Measurements from ENCODE around the gene CCDC28B. TPM values are rescaled to one million over a fixed set of nuclear protein-coding genes. Genes with fewer than 3 reads are reported as not detected.

CCDC28B gene
- total RNA-seq, 1 experiment from 2014 or later = 10.8 TPM

GRCh38 chr1:32221980-32222755, 21.8 kb downstream of the CCDC28B start, which contains the start of the genes EIF3I and TMEM234:
EIF3I (plus strand) TSS chr1:32222407; CDS start chr1:32222442, 35 bp downstream.
TMEM234 (minus strand) TSS chr1:32222353; CDS start chr1:32222322, 31 bp downstream.
- ChIA-PET CTCF (interaction anchor here (0.6 to 0.7 kb wide), 2 partner anchors 10 to 383 kb away, joined by 3 to 7 read pairs; no protein-coding TSS in a partner anchor), POLR2A (interaction anchor here (0.6 to 0.7 kb wide), 4 partner anchors 17 to 644 kb away, joined by 3 to 14 read pairs (median 6); partner anchors contain the start of gene BSDC1)
- H3K36me3 ChIP-seq (ENCODE audit: control insufficient read depth, insufficient read depth, low read length) = peaks cover 18% of the 10 kb centered on the region
- no peaks in the 10 kb centered on the region for H3K9me3 ChIP-seq (ENCODE audit: control insufficient read depth, insufficient read depth, low read depth, low read length)
- peaks cover 19% of the 10 kb centered on the region for H3K4me1 ChIP-seq (ENCODE audit: control insufficient read depth, insufficient read depth, low read length)
- BruUV-seq (replicated peaks) = no TSS peak
- no peaks in the 10 kb centered on the region for H3K27me3 ChIP-seq (ENCODE audit: control insufficient read depth, insufficient read depth, low read length)
- H3K27ac ChIP-seq (ENCODE audit: low read length) = peak within 1 kb of the TSS; percentile 98
- H3K4me3 ChIP-seq (ENCODE audit: low read depth in 2 of 2, low read length in 2 of 2) = peak within 1 kb of the TSS; percentile 95 to 99
- DNase-seq (ENCODE audit: low read depth, low spot score) = no peak
- TF ChIP-seq SIN3A (IDR thresholded peaks at IDR 0.05; ENCODE audit: borderline replicate concordance, insufficient read depth, low read depth, low read length) (0 out of 2 replicates have a peak, but pooled peaks have one; percentile 70), TCF7L2 (IDR thresholded peaks at IDR 0.05; ENCODE audit: low read depth, low read length) (no peak), POLR2AphosphoS5 (IDR thresholded peaks at IDR 0.05; ENCODE audit: low read depth, low read length) (peak; percentile 94)
- ATAC-seq = peak; percentile 99
- intact Hi-C loops (cut with micrococcal nuclease; ENCODE audit: unreplicated experiment) (loop anchor here (1.0 kb wide), 1 partner anchor 94 kb away; no protein-coding TSS in a partner anchor), in situ Hi-C loops (cut with HindIII; ENCODE audit: low pct_unique_long_range_greater_than_20kb, low sequenced_read_pairs) (no loop called here)

- no TSS peak for BruUV-seq (replicated peaks)
- intact Hi-C loops (cut with micrococcal nuclease; ENCODE audit: unreplicated experiment) = no loop called here
Observed at GRCh38 chr1:32223683-32224082, 23.3 kb downstream of the CCDC28B start.

More at GRCh38 chr1:32223683-32224082, 23.3 kb downstream of the CCDC28B start:
- H3K4me3 ChIP-seq (ENCODE audit: low read depth in 2 of 2, low read length in 2 of 2) = peak overlapping the region; percentile 95 to 99; a peak in 3 of 4 replicates
- H3K9me3 ChIP-seq (ENCODE audit: control insufficient read depth, insufficient read depth, low read depth, low read length) = no peaks in the 10 kb centered on the region
- H3K36me3 ChIP-seq (ENCODE audit: control insufficient read depth, insufficient read depth, low read length) = peaks cover 23% of the 10 kb centered on the region
- POLR2A ChIA-PET = no interaction called here
- DNase-seq (ENCODE audit: low read depth, low spot score) (no peak), ATAC-seq (no peak)
- in situ Hi-C loops (cut with HindIII; ENCODE audit: low pct_unique_long_range_greater_than_20kb, low sequenced_read_pairs) = no loop called here
- peaks cover 19% of the 10 kb centered on the region for H3K4me1 ChIP-seq (ENCODE audit: control insufficient read depth, insufficient read depth, low read length)
- CTCF ChIA-PET = interaction anchor here (0.6 kb wide), 1 partner anchor 8 kb away, joined by 3 read pairs; no protein-coding TSS in a partner anchor
- H3K27ac ChIP-seq (ENCODE audit: low read length) = peak overlapping the region; percentile 14; the same call in 1 of the 2 replicates
- no peaks in the 10 kb centered on the region for H3K27me3 ChIP-seq (ENCODE audit: control insufficient read depth, insufficient read depth, low read length)
- TF ChIP-seq TCF7L2 (IDR thresholded peaks at IDR 0.05; ENCODE audit: low read depth, low read length) (no peak), POLR2AphosphoS5 (IDR thresholded peaks at IDR 0.05; ENCODE audit: low read depth, low read length) (no peak), SIN3A (IDR thresholded peaks at IDR 0.05; ENCODE audit: borderline replicate concordance, insufficient read depth, low read depth, low read length) (no peak), CTCF (IDR thresholded peaks at IDR 0.05) (no peak), REST (IDR thresholded peaks at IDR 0.05; ENCODE audit: insufficient read depth in 1 of 2, low read depth in 2 of 2, low read length in 1 of 2) (no peak)
